ENCODE data around the gene NUDT16L1.

DNA sequence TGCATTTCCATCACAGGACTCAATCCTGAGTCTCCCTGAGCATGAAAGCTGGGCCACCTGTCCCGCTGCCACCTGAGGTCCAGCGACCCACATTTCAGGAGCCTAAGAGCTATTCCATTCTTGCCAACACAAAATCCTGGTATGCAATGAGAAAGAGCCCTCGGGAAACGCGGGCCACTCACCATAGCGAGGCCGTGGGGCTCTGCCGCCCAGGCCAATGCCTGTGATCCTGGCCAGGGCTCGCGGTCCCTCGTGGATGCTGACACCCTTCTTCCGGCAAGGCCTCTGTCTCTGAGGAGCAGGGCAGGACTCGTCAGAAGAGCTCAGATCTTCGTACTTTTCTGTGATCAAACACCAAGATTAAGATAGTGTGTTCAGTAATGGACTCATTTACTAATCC, 11.6 kb downstream of the NUDT16L1 start:
- TF ChIP-seq, protein P1, sequence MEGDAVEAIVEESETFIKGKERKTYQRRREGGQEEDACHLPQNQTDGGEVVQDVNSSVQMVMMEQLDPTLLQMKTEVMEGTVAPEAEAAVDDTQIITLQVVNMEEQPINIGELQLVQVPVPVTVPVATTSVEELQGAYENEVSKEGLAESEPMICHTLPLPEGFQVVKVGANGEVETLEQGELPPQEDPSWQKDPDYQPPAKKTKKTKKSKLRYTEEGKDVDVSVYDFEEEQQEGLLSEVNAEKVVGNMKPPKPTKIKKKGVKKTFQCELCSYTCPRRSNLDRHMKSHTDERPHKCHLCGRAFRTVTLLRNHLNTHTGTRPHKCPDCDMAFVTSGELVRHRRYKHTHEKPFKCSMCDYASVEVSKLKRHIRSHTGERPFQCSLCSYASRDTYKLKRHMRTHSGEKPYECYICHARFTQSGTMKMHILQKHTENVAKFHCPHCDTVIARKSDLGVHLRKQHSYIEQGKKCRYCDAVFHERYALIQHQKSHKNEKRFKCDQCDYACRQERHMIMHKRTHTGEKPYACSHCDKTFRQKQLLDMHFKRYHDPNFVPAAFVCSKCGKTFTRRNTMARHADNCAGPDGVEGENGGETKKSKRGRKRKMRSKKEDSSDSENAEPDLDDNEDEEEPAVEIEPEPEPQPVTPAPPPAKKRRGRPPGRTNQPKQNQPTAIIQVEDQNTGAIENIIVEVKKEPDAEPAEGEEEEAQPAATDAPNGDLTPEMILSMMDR (IDR thresholded peaks at IDR 0.05 in 4 of 5, conservative IDR thresholded peaks at IDR 0.05 in 1 of 5): no peak
- TF ChIP-seq POLR2A (IDR thresholded peaks at IDR 0.05): no peak
